HUES64 (cell line): ENCODE results near the gene ARMH2.
"Not testable (repeated sequence)": the region's sequence is repeated elsewhere in the genome, so short reads cannot be mapped to it uniquely, and the experiment has no call there.

Source experiments
- H3K27ac ChIP-seq: 2 replicates; pipeline ENCODE4 v1.7.0; 2013; ENCODE audit warnings: low read depth, low read length, inconsistent platforms
- H3K27me3 ChIP-seq: 2 replicates; pipeline ENCODE4 v1.6.1; 2013; ENCODE audit warnings: mild to moderate bottlenecking, low read length; ENCODE audit not compliant: insufficient read depth
- H3K36me3 ChIP-seq: 2 replicates; pipeline ENCODE4 v1.6.1; 2013; ENCODE audit warnings: mild to moderate bottlenecking, low read length; ENCODE audit not compliant: insufficient read depth
- H3K4me1 ChIP-seq: 2 replicates; pipeline ENCODE4 v1.6.1; 2013; ENCODE audit warnings: mild to moderate bottlenecking, low read length, moderate library complexity; ENCODE audit not compliant: insufficient read depth
- H3K4me3 ChIP-seq: 2 replicates; pipeline ENCODE4 v1.5.1; 2013; ENCODE audit warnings: mild to moderate bottlenecking, low read length, moderate library complexity
- H3K9ac ChIP-seq: 2 replicates; pipeline ENCODE4 v1.6.1; 2013; ENCODE audit warnings: mild to moderate bottlenecking, low read depth, low read length
- H3K9me3 ChIP-seq: 2 replicates; pipeline ENCODE4 v1.6.1; 2013; ENCODE audit warnings: low read depth, low read length; ENCODE audit not compliant: insufficient read depth
- WGBS: fragments of 150-250, 120-280 bp; methylation state at CpG from one replicate; pipeline ENCODE4 v1.1.7; 2013; ENCODE audit warnings: missing lambda C conversion rate; 5-methylcytosine and 5-hydroxymethylcytosine counted together

ARMH2 gene

GRCh38 chr6:24761851-24762250, 36.9 kb downstream of the ARMH2 start:
- Histone ChIP-seq H3K9me3 (no peaks in the 10 kb centered on the region), H3K27ac (no peak overlapping the region), H3K9ac (no peak overlapping the region), H3K4me1 (no peaks in the 10 kb centered on the region), H3K27me3 (no peaks in the 10 kb centered on the region), H3K36me3 (no peaks in the 10 kb centered on the region), H3K4me3 (no peak overlapping the region)

- Histone ChIP-seq H3K27ac (no peak overlapping the region), H3K36me3 (no peaks in the 10 kb centered on the region), H3K4me3 (no peak overlapping the region), H3K9me3 (no peaks in the 10 kb centered on the region), H3K27me3 (no peaks in the 10 kb centered on the region), H3K9ac (no peak overlapping the region), H3K4me1 (no peaks in the 10 kb centered on the region)
- 89% methylated on average over 17 of the region's 17 CpGs for WGBS
Measured at GRCh38 chr6:24761193-24761835, 37.4 kb downstream of the ARMH2 start.

GRCh38 chr6:24760210-24760609, 38.5 kb downstream of the ARMH2 start:
- H3K9ac ChIP-seq: no peak overlapping the region
- H3K4me3 ChIP-seq: no peak overlapping the region
- no peaks in the 10 kb centered on the region for H3K4me1 ChIP-seq
- 96% methylated on average over 5 of the region's 5 CpGs for WGBS
- H3K36me3 ChIP-seq: no peaks in the 10 kb centered on the region
- H3K27me3 ChIP-seq: no peaks in the 10 kb centered on the region
- H3K9me3 ChIP-seq: no peaks in the 10 kb centered on the region
- no peak overlapping the region for H3K27ac ChIP-seq

GRCh38 chr6:24759718-24760117, 39.0 kb downstream of the ARMH2 start:
- Histone ChIP-seq H3K9me3 (no peaks in the 10 kb centered on the region), H3K4me3 (no peak overlapping the region), H3K4me1 (no peaks in the 10 kb centered on the region), H3K27ac (no peak overlapping the region), H3K9ac (no peak overlapping the region), H3K36me3 (no peaks in the 10 kb centered on the region), H3K27me3 (no peaks in the 10 kb centered on the region)
- 98% methylated on average over 3 of the region's 3 CpGs for WGBS

GRCh38 chr6:24757611-24758010, 41.1 kb downstream of the ARMH2 start:
- Histone ChIP-seq H3K9me3 (no peaks in the 10 kb centered on the region), H3K9ac (no peak overlapping the region), H3K4me3 (no peak overlapping the region), H3K27me3 (no peaks in the 10 kb centered on the region), H3K27ac (no peak overlapping the region), H3K4me1 (no peaks in the 10 kb centered on the region), H3K36me3 (no peaks in the 10 kb centered on the region)
- WGBS: 95% methylated on average over 6 of the region's 6 CpGs

- Histone ChIP-seq H3K4me1 (no peaks in the 10 kb centered on the region), H3K36me3 (no peaks in the 10 kb centered on the region), H3K9me3 (no peaks in the 10 kb centered on the region), H3K9ac (no peak overlapping the region), H3K4me3 (no peak overlapping the region), H3K27ac (no peak overlapping the region), H3K27me3 (no peaks in the 10 kb centered on the region)
Measured at GRCh38 chr6:24755279-24755678, 43.4 kb downstream of the ARMH2 start.

GRCh38 chr6:24754378-24754777, 44.3 kb downstream of the ARMH2 start:
- H3K9me3 ChIP-seq, H3K36me3 ChIP-seq, H3K27me3 ChIP-seq, H3K9ac ChIP-seq, H3K4me3 ChIP-seq, H3K4me1 ChIP-seq, H3K27ac ChIP-seq: not testable (repeated sequence)
- 93% methylated on average over 4 of the region's 4 CpGs for WGBS

- H3K9me3 ChIP-seq: no peaks in the 10 kb centered on the region
- no peak overlapping the region for H3K4me3 ChIP-seq
- H3K36me3 ChIP-seq: no peaks in the 10 kb centered on the region
- no peak overlapping the region for H3K9ac ChIP-seq
- no peaks in the 10 kb centered on the region for H3K27me3 ChIP-seq
- 70% methylated on average over 1 of the region's 2 CpGs for WGBS
- H3K27ac ChIP-seq: no peak overlapping the region
- H3K4me1 ChIP-seq: no peaks in the 10 kb centered on the region
Measured at GRCh38 chr6:24753545-24753944, 45.2 kb downstream of the ARMH2 start.

- H3K4me3 ChIP-seq: no peak overlapping the region
- no peaks in the 10 kb centered on the region for H3K4me1 ChIP-seq
- 90% methylated on average over 1 of the region's 1 CpG for WGBS
- H3K27me3 ChIP-seq: no peaks in the 10 kb centered on the region
- no peaks in the 10 kb centered on the region for H3K36me3 ChIP-seq
- no peak overlapping the region for H3K9ac ChIP-seq
- no peak overlapping the region for H3K27ac ChIP-seq
- no peaks in the 10 kb centered on the region for H3K9me3 ChIP-seq
Measured at GRCh38 chr6:24752917-24753492, 45.7 kb downstream of the ARMH2 start.

- no peaks in the 10 kb centered on the region for H3K4me1 ChIP-seq
- no peaks in the 10 kb centered on the region for H3K36me3 ChIP-seq
- WGBS: 91% methylated on average over 2 of the region's 2 CpGs
- no peaks in the 10 kb centered on the region for H3K27me3 ChIP-seq
- no peaks in the 10 kb centered on the region for H3K9me3 ChIP-seq
- H3K9ac ChIP-seq: no peak overlapping the region
- H3K27ac ChIP-seq: no peak overlapping the region
- no peak overlapping the region for H3K4me3 ChIP-seq
Measured at GRCh38 chr6:24752503-24752902, 46.2 kb downstream of the ARMH2 start.

- H3K27ac ChIP-seq, H3K9ac ChIP-seq, H3K36me3 ChIP-seq, H3K4me3 ChIP-seq, H3K4me1 ChIP-seq, H3K9me3 ChIP-seq, H3K27me3 ChIP-seq: not testable (repeated sequence)
- WGBS: 93% methylated on average over 3 of the region's 3 CpGs
Measured at GRCh38 chr6:24750878-24751277, 47.8 kb downstream of the ARMH2 start.

GRCh38 chr6:24749297-24749696, 49.4 kb downstream of the ARMH2 start:
- 85% methylated on average over 3 of the region's 3 CpGs for WGBS
- H3K27me3 ChIP-seq: no peaks in the 10 kb centered on the region

More at GRCh38 chr6:24749297-24749696, 49.4 kb downstream of the ARMH2 start:
- no peaks in the 10 kb centered on the region for H3K4me1 ChIP-seq
- H3K27ac ChIP-seq: no peak overlapping the region
- H3K4me3 ChIP-seq: no peak overlapping the region
- no peaks in the 10 kb centered on the region for H3K36me3 ChIP-seq
- H3K9me3 ChIP-seq: no peaks in the 10 kb centered on the region
- no peak overlapping the region for H3K9ac ChIP-seq
